Measurements from ENCODE around the gene PPIB.
A peak's percentile ranks its signal among the peaks of the same experiment; 100 is the strongest.

PPIB gene

GRCh38 chr15:64162869-64163658 is at the start of gene PPIB:
Gene PPIB (minus strand): TSS chr15:64163022. CDS start chr15:64162986, 36 bp downstream.
- DNase-seq (ENCODE audit: insufficient read length, low spot score) (peak; percentile 87), FAIRE-seq (peak; percentile 89)

GRCh38 chr15:64211696-64212095 is 48.9 kb upstream of the PPIB start:
- DNase-seq (ENCODE audit: insufficient read length, low spot score) (no peak), FAIRE-seq (no peak)

- DNase-seq (ENCODE audit: insufficient read length, low spot score) = no peak
- peak; percentile 54 for FAIRE-seq
Measured at GRCh38 chr15:64210371-64210770, 47.5 kb upstream of the PPIB start.

GRCh38 chr15:64209680-64210334 is 47.0 kb upstream of the PPIB start:
- DNase-seq (ENCODE audit: insufficient read length, low spot score) (peak; percentile 7), FAIRE-seq (peak; percentile 80)

- FAIRE-seq (no peak), DNase-seq (ENCODE audit: insufficient read length, low spot score) (no peak)
Measured at GRCh38 chr15:64205202-64205601, 42.4 kb upstream of the PPIB start.

- FAIRE-seq (no peak), DNase-seq (ENCODE audit: insufficient read length, low spot score) (no peak)
Measured at GRCh38 chr15:64197425-64197824, 34.6 kb upstream of the PPIB start.

- DNase-seq (ENCODE audit: insufficient read length, low spot score) (no peak), FAIRE-seq (no peak)
Measured at GRCh38 chr15:64193971-64194370, 31.1 kb upstream of the PPIB start.

GRCh38 chr15:64191971-64192830 is 29.4 kb upstream of the PPIB start:
- no peak for FAIRE-seq
- no peak for DNase-seq (ENCODE audit: insufficient read length, low spot score)

- DNase-seq (ENCODE audit: insufficient read length, low spot score) = no peak
- no peak for FAIRE-seq
Measured at GRCh38 chr15:64187396-64188191, 24.8 kb upstream of the PPIB start.

- no peak for FAIRE-seq
- DNase-seq (ENCODE audit: insufficient read length, low spot score) = no peak
Measured at GRCh38 chr15:64185146-64185911, 22.5 kb upstream of the PPIB start.

GRCh38 chr15:64182859-64183370 is 20.1 kb upstream of the PPIB start:
- FAIRE-seq = no peak
- DNase-seq (ENCODE audit: insufficient read length, low spot score) = no peak

- FAIRE-seq (peak; percentile 88), DNase-seq (ENCODE audit: insufficient read length, low spot score) (peak; percentile 52)
Measured at GRCh38 chr15:64180235-64180824, 17.5 kb upstream of the PPIB start.

- FAIRE-seq (no peak), DNase-seq (ENCODE audit: insufficient read length, low spot score) (no peak)
Measured at GRCh38 chr15:64166102-64166890, 3.5 kb upstream of the PPIB start.

GRCh38 chr15:64164436-64164835 is 1.6 kb upstream of the PPIB start:
- DNase-seq (ENCODE audit: insufficient read length, low spot score) = no peak
- no peak for FAIRE-seq

GRCh38 chr15:64163659-64164362 is 989 bp upstream of the PPIB start:
- FAIRE-seq (peak; percentile 45), DNase-seq (ENCODE audit: insufficient read length, low spot score) (no peak)

- DNase-seq (ENCODE audit: insufficient read length, low spot score) = no peak
Measured at GRCh38 chr15:64162478-64162868, 349 bp downstream of the PPIB start.

GRCh38 chr15:64161688-64162477 is 939 bp downstream of the PPIB start:
- FAIRE-seq = no peak

More at GRCh38 chr15:64162478-64162868, 349 bp downstream of the PPIB start:
- peak; percentile 14 for FAIRE-seq

More at GRCh38 chr15:64161688-64162477, 939 bp downstream of the PPIB start:
- DNase-seq (ENCODE audit: insufficient read length, low spot score) = no peak

Data from GM19239 (cell line).